ENCODE data around the gene ZNF469.

DNA sequence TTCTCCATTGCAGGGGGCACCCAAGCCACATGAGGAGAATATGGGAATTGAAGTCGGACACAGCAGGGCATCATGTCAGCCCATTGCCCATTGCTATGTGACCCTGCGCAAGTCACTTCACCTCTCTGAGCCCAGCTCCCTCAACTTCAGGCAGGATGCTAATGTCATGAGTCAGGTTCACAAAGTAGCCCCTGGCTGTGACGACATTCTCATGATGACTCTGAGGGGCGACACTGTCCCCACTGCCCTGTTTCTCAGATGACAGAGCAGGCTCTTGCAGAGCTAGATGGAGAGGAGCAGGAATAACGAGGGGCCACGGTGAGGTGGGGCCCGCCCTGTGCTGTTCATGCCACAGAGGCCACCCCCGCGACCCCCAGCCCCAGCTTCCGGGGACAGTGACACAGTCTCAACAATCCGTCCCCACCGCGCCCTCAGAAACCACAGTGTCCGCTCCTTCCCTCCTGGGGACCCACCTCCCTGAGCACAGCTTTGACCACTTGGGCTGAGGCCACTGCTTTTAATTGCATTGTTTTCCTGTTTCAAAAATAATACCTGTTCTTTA, 13.2 kb upstream of the ZNF469 start:
- TF ChIP-seq EGR1 (IDR thresholded peaks at IDR 0.05; ENCODE audit: low read depth in 2 of 2) (no peak), RAD21 (IDR thresholded peaks at IDR 0.05) (no peak), TAF1 (conservative IDR thresholded peaks at IDR 0.05) (no peak), GABPA (IDR thresholded peaks at IDR 0.05 in 1 of 2, conservative IDR thresholded peaks at IDR 0.05 in 1 of 2) (no peak), SP1 (IDR thresholded peaks at IDR 0.05) (no peak), NR2F2 (IDR thresholded peaks at IDR 0.05) (no peak), YY1 (IDR thresholded peaks at IDR 0.05) (no peak), RXRA (IDR thresholded peaks at IDR 0.05) (no peak), FOXA2 (IDR thresholded peaks at IDR 0.05) (no peak), JUND (IDR thresholded peaks at IDR 0.05) (no peak)
- TF ChIP-seq, protein P1, sequence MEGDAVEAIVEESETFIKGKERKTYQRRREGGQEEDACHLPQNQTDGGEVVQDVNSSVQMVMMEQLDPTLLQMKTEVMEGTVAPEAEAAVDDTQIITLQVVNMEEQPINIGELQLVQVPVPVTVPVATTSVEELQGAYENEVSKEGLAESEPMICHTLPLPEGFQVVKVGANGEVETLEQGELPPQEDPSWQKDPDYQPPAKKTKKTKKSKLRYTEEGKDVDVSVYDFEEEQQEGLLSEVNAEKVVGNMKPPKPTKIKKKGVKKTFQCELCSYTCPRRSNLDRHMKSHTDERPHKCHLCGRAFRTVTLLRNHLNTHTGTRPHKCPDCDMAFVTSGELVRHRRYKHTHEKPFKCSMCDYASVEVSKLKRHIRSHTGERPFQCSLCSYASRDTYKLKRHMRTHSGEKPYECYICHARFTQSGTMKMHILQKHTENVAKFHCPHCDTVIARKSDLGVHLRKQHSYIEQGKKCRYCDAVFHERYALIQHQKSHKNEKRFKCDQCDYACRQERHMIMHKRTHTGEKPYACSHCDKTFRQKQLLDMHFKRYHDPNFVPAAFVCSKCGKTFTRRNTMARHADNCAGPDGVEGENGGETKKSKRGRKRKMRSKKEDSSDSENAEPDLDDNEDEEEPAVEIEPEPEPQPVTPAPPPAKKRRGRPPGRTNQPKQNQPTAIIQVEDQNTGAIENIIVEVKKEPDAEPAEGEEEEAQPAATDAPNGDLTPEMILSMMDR (IDR thresholded peaks at IDR 0.05; ENCODE audit: low read depth, low read length, missing input control) = no peak
- TF ChIP-seq, protein P2, sequence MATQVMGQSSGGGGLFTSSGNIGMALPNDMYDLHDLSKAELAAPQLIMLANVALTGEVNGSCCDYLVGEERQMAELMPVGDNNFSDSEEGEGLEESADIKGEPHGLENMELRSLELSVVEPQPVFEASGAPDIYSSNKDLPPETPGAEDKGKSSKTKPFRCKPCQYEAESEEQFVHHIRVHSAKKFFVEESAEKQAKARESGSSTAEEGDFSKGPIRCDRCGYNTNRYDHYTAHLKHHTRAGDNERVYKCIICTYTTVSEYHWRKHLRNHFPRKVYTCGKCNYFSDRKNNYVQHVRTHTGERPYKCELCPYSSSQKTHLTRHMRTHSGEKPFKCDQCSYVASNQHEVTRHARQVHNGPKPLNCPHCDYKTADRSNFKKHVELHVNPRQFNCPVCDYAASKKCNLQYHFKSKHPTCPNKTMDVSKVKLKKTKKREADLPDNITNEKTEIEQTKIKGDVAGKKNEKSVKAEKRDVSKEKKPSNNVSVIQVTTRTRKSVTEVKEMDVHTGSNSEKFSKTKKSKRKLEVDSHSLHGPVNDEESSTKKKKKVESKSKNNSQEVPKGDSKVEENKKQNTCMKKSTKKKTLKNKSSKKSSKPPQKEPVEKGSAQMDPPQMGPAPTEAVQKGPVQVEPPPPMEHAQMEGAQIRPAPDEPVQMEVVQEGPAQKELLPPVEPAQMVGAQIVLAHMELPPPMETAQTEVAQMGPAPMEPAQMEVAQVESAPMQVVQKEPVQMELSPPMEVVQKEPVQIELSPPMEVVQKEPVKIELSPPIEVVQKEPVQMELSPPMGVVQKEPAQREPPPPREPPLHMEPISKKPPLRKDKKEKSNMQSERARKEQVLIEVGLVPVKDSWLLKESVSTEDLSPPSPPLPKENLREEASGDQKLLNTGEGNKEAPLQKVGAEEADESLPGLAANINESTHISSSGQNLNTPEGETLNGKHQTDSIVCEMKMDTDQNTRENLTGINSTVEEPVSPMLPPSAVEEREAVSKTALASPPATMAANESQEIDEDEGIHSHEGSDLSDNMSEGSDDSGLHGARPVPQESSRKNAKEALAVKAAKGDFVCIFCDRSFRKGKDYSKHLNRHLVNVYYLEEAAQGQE (IDR thresholded peaks at IDR 0.05) = no peak
- TF ChIP-seq, protein P3, sequence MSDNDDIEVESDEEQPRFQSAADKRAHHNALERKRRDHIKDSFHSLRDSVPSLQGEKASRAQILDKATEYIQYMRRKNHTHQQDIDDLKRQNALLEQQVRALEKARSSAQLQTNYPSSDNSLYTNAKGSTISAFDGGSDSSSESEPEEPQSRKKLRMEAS (IDR thresholded peaks at IDR 0.05) = no peak
- TF ChIP-seq, protein P4, sequence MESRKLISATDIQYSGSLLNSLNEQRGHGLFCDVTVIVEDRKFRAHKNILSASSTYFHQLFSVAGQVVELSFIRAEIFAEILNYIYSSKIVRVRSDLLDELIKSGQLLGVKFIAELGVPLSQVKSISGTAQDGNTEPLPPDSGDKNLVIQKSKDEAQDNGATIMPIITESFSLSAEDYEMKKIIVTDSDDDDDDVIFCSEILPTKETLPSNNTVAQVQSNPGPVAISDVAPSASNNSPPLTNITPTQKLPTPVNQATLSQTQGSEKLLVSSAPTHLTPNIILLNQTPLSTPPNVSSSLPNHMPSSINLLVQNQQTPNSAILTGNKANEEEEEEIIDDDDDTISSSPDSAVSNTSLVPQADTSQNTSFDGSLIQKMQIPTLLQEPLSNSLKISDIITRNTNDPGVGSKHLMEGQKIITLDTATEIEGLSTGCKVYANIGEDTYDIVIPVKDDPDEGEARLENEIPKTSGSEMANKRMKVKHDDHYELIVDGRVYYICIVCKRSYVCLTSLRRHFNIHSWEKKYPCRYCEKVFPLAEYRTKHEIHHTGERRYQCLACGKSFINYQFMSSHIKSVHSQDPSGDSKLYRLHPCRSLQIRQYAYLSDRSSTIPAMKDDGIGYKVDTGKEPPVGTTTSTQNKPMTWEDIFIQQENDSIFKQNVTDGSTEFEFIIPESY (IDR thresholded peaks at IDR 0.05) = no peak
